CD1c-positive myeloid dendritic cell (primary cell): ENCODE results near the gene CSF2RB.
"Not testable (repeated sequence)": the region's sequence is repeated elsewhere in the genome, so short reads cannot be mapped to it uniquely, and the experiment has no call there.

Experiments used
- DNase-seq: peaks from one replicate; pipeline ENCODE4 v3.0.0-alpha.2; 2016; ENCODE audit errors: extremely low spot score

The CSF2RB gene

GRCh38 chr22:36966851-36967540 lies 53.6 kb downstream of the CSF2RB start:
- DNase-seq: peak; percentile 75

- DNase-seq: no peak
Measured at GRCh38 chr22:36968249-36968964, 55.0 kb downstream of the CSF2RB start.

GRCh38 chr22:36971341-36972125 lies 58.1 kb downstream of the CSF2RB start:
- no peak for DNase-seq

- DNase-seq: no peak
Measured at GRCh38 chr22:36976606-36977005, 63.2 kb downstream of the CSF2RB start.

- DNase-seq: peak; percentile 64
Measured at GRCh38 chr22:36977401-36977861, 64.0 kb downstream of the CSF2RB start.

GRCh38 chr22:36977947-36978660 lies 64.7 kb downstream of the CSF2RB start:
- peak; percentile 95 for DNase-seq

GRCh38 chr22:36979016-36979910 lies 65.8 kb downstream of the CSF2RB start:
- DNase-seq: no peak

GRCh38 chr22:36981247-36981775 lies 67.9 kb downstream of the CSF2RB start:
- DNase-seq: no peak

GRCh38 chr22:36982136-36982535 lies 68.7 kb downstream of the CSF2RB start:
- DNase-seq: no peak

GRCh38 chr22:36985211-36985889 lies 71.9 kb downstream of the CSF2RB start:
- peak; percentile 20 for DNase-seq

- peak; percentile 65 for DNase-seq
Measured at GRCh38 chr22:36986242-36986821, 72.9 kb downstream of the CSF2RB start.

GRCh38 chr22:36988075-36988832 lies 74.8 kb downstream of the CSF2RB start:
- no peak for DNase-seq

- DNase-seq: not testable (repeated sequence)
Measured at GRCh38 chr22:36989012-36989411, 75.6 kb downstream of the CSF2RB start.
